Liver (tissue), 9 donors: Measurements from ENCODE around the gene STATH. TPM values are rescaled to one million over a fixed set of nuclear protein-coding genes. Genes with fewer than 3 reads are reported as not detected.

Experiments
- DNase-seq: peaks from one replicate; pipeline ENCODE4 v3.0.0-alpha.2; 2017; ENCODE audit warnings: low spot score
- H3K27ac ChIP-seq, 2 donors: one replicate each; pipeline ENCODE4 v1.7.0; 2013; ENCODE audit warnings: inconsistent platforms in 2 of 2, low read length in 2 of 2, control low read depth in 1 of 2, low read depth in 1 of 2, mild to moderate bottlenecking in 1 of 2
- H3K27me3 ChIP-seq, 4 donors: one replicate each; pipeline versions ENCODE4 v1.6.1 to v1.7.0; 2013; ENCODE audit warnings: low read length in 3 of 4, inconsistent platforms in 1 of 4, mild to moderate bottlenecking in 1 of 4, moderate library complexity in 1 of 4; ENCODE audit not compliant: control insufficient read depth in 4 of 4, insufficient read depth in 4 of 4
- H3K36me3 ChIP-seq, 4 donors: one replicate each; pipeline versions ENCODE4 v1.6.1 to v1.7.0; 2013; ENCODE audit warnings: low read length in 3 of 4, mild to moderate bottlenecking in 3 of 4, low read depth in 1 of 4, moderate library complexity in 1 of 4; ENCODE audit not compliant: control insufficient read depth in 4 of 4, insufficient read depth in 3 of 4
- H3K4me1 ChIP-seq, 4 donors: one replicate each; pipeline versions ENCODE4 v1.6.1 to v1.7.0; 2013; ENCODE audit warnings: low read length in 3 of 4, mild to moderate bottlenecking in 3 of 4, moderate library complexity in 1 of 4; ENCODE audit not compliant: control insufficient read depth in 4 of 4, insufficient read depth in 4 of 4
- H3K4me3 ChIP-seq, 3 donors: one replicate each; pipeline versions ENCODE4 v1.6.1 to v1.7.0; 2013; ENCODE audit warnings: low read length in 3 of 3, control low read depth in 1 of 3, low read depth in 1 of 3, mild to moderate bottlenecking in 1 of 3
- H3K9ac ChIP-seq, 2 donors: one replicate each; pipeline ENCODE4 v1.7.0; 2013; ENCODE audit warnings: low read length in 2 of 2, mild to moderate bottlenecking in 2 of 2, moderate library complexity in 2 of 2, control low read depth in 1 of 2, low read depth in 1 of 2
- H3K9me3 ChIP-seq, 4 donors: one replicate each; pipeline versions ENCODE4 v1.6.1 to v1.7.0; 2013; ENCODE audit warnings: low read length in 3 of 4; ENCODE audit not compliant: control insufficient read depth in 4 of 4
- ATF3 ChIP-seq: IDR thresholded peaks from 2 replicates; pipeline ENCODE4 v1.6.1; 2016; ENCODE audit warnings: antibody characterized with exemption
- CTCF ChIP-seq: fragments of 150-350 bp; IDR thresholded peaks from 2 replicates; pipeline ENCODE4 v1.5.1; 2017; ENCODE audit warnings: improper control_type of control experiment, low read depth, low read length; ENCODE audit not compliant: missing input control
- EGR1 ChIP-seq, 2 donors: IDR thresholded peaks; 2 replicates each; pipeline ENCODE4 v1.6.1; 2016 to 2018; ENCODE audit warnings: antibody characterized with exemption in 2 of 2, low read depth in 2 of 2
- FOXA1 ChIP-seq: IDR thresholded peaks from 2 replicates; pipeline ENCODE4 v1.6.1; 2016; ENCODE audit warnings: antibody characterized with exemption
- FOXA2 ChIP-seq: IDR thresholded peaks from 2 replicates; pipeline ENCODE4 v1.6.1; 2016; ENCODE audit warnings: antibody characterized with exemption
- GABPA ChIP-seq, 2 donors: IDR thresholded peaks in 1 of 2; conservative IDR thresholded peaks in 1 of 2; 2 replicates each; pipeline ENCODE4 v1.6.1; 2016; ENCODE audit warnings: antibody characterized with exemption in 2 of 2, mild to moderate bottlenecking in 1 of 2, moderate library complexity in 1 of 2
- HNF4A ChIP-seq, 2 donors: conservative IDR thresholded peaks; 2 replicates each; pipeline ENCODE4 v1.6.1; 2016; ENCODE audit warnings: antibody characterized with exemption in 2 of 2, mild to moderate bottlenecking in 2 of 2
- HNF4G ChIP-seq: IDR thresholded peaks from 2 replicates; pipeline ENCODE4 v1.6.1; 2016; ENCODE audit warnings: antibody characterized with exemption
- JUND ChIP-seq, 2 donors: IDR thresholded peaks; 2 replicates each; pipeline ENCODE4 v1.6.1; 2016; ENCODE audit warnings: antibody characterized with exemption in 2 of 2
- MAX ChIP-seq: IDR thresholded peaks from 2 replicates; pipeline ENCODE4 v1.6.1; 2016; ENCODE audit warnings: antibody characterized with exemption
- NR2F2 ChIP-seq: IDR thresholded peaks from 2 replicates; pipeline ENCODE4 v1.6.1; 2016; ENCODE audit warnings: antibody characterized with exemption
- RAD21 ChIP-seq, 2 donors: IDR thresholded peaks; 2 replicates each; pipeline ENCODE4 v1.6.1; 2016; ENCODE audit warnings: antibody characterized with exemption in 2 of 2, mild to moderate bottlenecking in 2 of 2
- REST ChIP-seq: IDR thresholded peaks from 2 replicates; pipeline ENCODE4 v1.6.1; 2016; ENCODE audit warnings: antibody characterized with exemption, mild to moderate bottlenecking
- RXRA ChIP-seq, 2 donors: IDR thresholded peaks; 2 replicates each; pipeline ENCODE4 v1.6.1; 2017 to 2018; ENCODE audit warnings: antibody characterized with exemption in 2 of 2, mild to moderate bottlenecking in 1 of 2
- SP1 ChIP-seq: IDR thresholded peaks from 2 replicates; pipeline ENCODE4 v1.6.1; 2018; ENCODE audit warnings: antibody characterized with exemption, mild to moderate bottlenecking
- TAF1 ChIP-seq: conservative IDR thresholded peaks from 2 replicates; pipeline ENCODE4 v1.6.1; 2016; ENCODE audit warnings: antibody characterized with exemption, mild to moderate bottlenecking
- YY1 ChIP-seq: IDR thresholded peaks from 2 replicates; pipeline ENCODE4 v1.6.1; 2016; ENCODE audit warnings: antibody characterized with exemption, mild to moderate bottlenecking
- ZBTB33 ChIP-seq: IDR thresholded peaks from 2 replicates; pipeline ENCODE4 v1.6.1; 2016; ENCODE audit warnings: antibody characterized with exemption
- polyA plus RNA-seq, 2 donors: library from polyadenylated mRNA; stranded (reverse) in 1 of 2; unstranded in 1 of 2; fragments of 200-250 nt in 1 of 2; fragments of >200 nt in 1 of 2; fragmentation: Nextera tagmentation in 1 of 2; extraction: Ambion mirVana in 1 of 2; gene quantifications; one replicate each; pipeline versions ENCODE4 v1.2.1 to v1.2.3, GENCODE V29; 2013 to 2015
- total RNA-seq, 2 donors: library from RNA; depleted of rRNA; stranded (reverse); fragments of >200 nt; gene quantifications; one replicate each; pipeline ENCODE4 v1.2.3, GENCODE V29; 2014
- donor health status: healthy.
- donor health status: healthy.
- donor health status: healthy.
- donor health status: healthy.
- donor health status: healthy.

Gene STATH
- total and polyA plus RNA-seq, 4 donors = not detected

GRCh38 chr4:69974631-69975030 is 21.1 kb upstream of the STATH start (continued):
- TF ChIP-seq REST (no peak), RXRA (IDR thresholded peaks at IDR 0.05) (no peak), SP1 (no peak), HNF4G (no peak), JUND (IDR thresholded peaks at IDR 0.05) (no peak), ATF3 (no peak), EGR1 (IDR thresholded peaks at IDR 0.05; ENCODE audit: low read depth in 2 of 2) (no peak), TAF1 (no peak)

- H3K27me3 ChIP-seq = no peaks in the 10 kb centered on the region
Observed at GRCh38 chr4:69977582-69977981, 18.2 kb upstream of the STATH start.

More at GRCh38 chr4:69977582-69977981, 18.2 kb upstream of the STATH start:
- TF ChIP-seq MAX = no peak
- TF ChIP-seq FOXA1 = no peak
- TF ChIP-seq ZBTB33 = no peak
- TF ChIP-seq NR2F2 = no peak
- no peak for TF ChIP-seq GABPA (IDR thresholded peaks at IDR 0.05 in 1 of 2, conservative IDR thresholded peaks at IDR 0.05 in 1 of 2)
- TF ChIP-seq CTCF = no peak
- TF ChIP-seq HNF4G = no peak
- no peak for TF ChIP-seq SP1
- TF ChIP-seq JUND (IDR thresholded peaks at IDR 0.05) = no peak
- no peak for TF ChIP-seq HNF4A (conservative IDR thresholded peaks at IDR 0.05)
- TF ChIP-seq ATF3 = no peak
- TF ChIP-seq FOXA2 = no peak
- no peak for TF ChIP-seq RAD21 (IDR thresholded peaks at IDR 0.05)
- TF ChIP-seq TAF1 = no peak
- TF ChIP-seq EGR1 (IDR thresholded peaks at IDR 0.05; ENCODE audit: low read depth in 2 of 2) = no peak
- no peak for TF ChIP-seq REST
- TF ChIP-seq YY1 = no peak
- TF ChIP-seq RXRA (IDR thresholded peaks at IDR 0.05) = no peak
- DNase-seq = no peak
- Histone ChIP-seq H3K4me1 (no peaks in the 10 kb centered on the region), H3K9ac (no peak overlapping the region), H3K9me3 (no peaks in the 10 kb centered on the region), H3K4me3 (no peak overlapping the region), H3K36me3 (no peaks in the 10 kb centered on the region), H3K27ac (no peak overlapping the region)
